Spleen (tissue), 11 donors: ENCODE measurements around the gene PCGF2. TPM values are rescaled to one million over a fixed set of nuclear protein-coding genes. Genes with fewer than 3 reads are reported as not detected.

Experiments
- DNase-seq: peaks from one replicate; pipeline ENCODE4 v3.0.0-alpha.2; 2020
- H3K27ac ChIP-seq, 8 donors: fragments of 200-600 bp; sonication (generic) in 7 of 8; 1 replicate in 4 of 8; 2 replicates in 4 of 8; pipeline versions ENCODE4 v1.5.0 to v1.8.0; 2016 to 2021; ENCODE audit warnings: inconsistent platforms in 4 of 8, mild to moderate bottlenecking in 4 of 8, moderate library complexity in 1 of 8
- H3K27me3 ChIP-seq, 7 donors: fragments of 200-600 bp; sonication (generic) in 6 of 7; replicated peaks in 1 of 7; 1 replicate in 4 of 7; 2 replicates in 3 of 7; pipeline versions ENCODE4 v1.5.0 to v1.8.0; 2016 to 2021; ENCODE audit warnings: inconsistent platforms in 3 of 7, mild to moderate bottlenecking in 1 of 7
- H3K36me3 ChIP-seq, 6 donors: fragments of 200-600 bp; sonication (generic) in 5 of 6; 1 replicate in 4 of 6; 2 replicates in 2 of 6; pipeline versions ENCODE4 v1.5.0 to v1.8.0; 2016 to 2021; ENCODE audit warnings: inconsistent platforms in 2 of 6
- H3K4me1 ChIP-seq, 6 donors: fragments of 200-600 bp; sonication (generic) in 5 of 6; 1 replicate in 3 of 6; 2 replicates in 3 of 6; pipeline versions ENCODE4 v1.5.0 to v1.8.0; 2016 to 2021; ENCODE audit warnings: inconsistent platforms in 3 of 6
- H3K4me3 ChIP-seq, 8 donors: fragments of 200-600 bp; sonication (generic) in 7 of 8; 1 replicate in 4 of 8; 2 replicates in 4 of 8; pipeline versions ENCODE4 v1.5.0 to v1.8.0; 2016 to 2021; ENCODE audit warnings: inconsistent platforms in 4 of 8, mild to moderate bottlenecking in 4 of 8, moderate library complexity in 2 of 8
- H3K9me3 ChIP-seq, 8 donors: fragments of 200-600 bp; sonication (generic) in 7 of 8; 1 replicate in 4 of 8; 2 replicates in 4 of 8; pipeline versions ENCODE4 v1.5.0 to v1.8.0; 2016 to 2021; ENCODE audit warnings: inconsistent platforms in 4 of 8
- CTCF ChIP-seq, 11 experiments: fragments of 200-600 bp in 7 of 11; fragments of 450-650 bp in 4 of 11; sonication (generic) in 4 of 11; IDR thresholded peaks in 8 of 11; conservative IDR thresholded peaks in 3 of 11; 1 replicate in 7 of 11; 2 replicates in 4 of 11; pipeline versions ENCODE4 v1.4.0 to v1.8.0; 2016 to 2021; ENCODE audit warnings: antibody characterized with exemption in 11 of 11, inconsistent platforms in 4 of 11, mild to moderate bottlenecking in 1 of 11
- POLR2A ChIP-seq, 3 donors: fragments of 450-650 bp; IDR thresholded peaks; one replicate each; pipeline ENCODE4 v1.5.1; 2017; ENCODE audit warnings: antibody characterized with exemption in 3 of 3, mild to moderate bottlenecking in 1 of 3
- POLR2AphosphoS5 ChIP-seq, 3 donors: sonication (generic); formaldehyde crosslinking; IDR thresholded peaks; one replicate each; pipeline ENCODE4 v1.5.1; 2017; ENCODE audit warnings: antibody characterized with exemption in 3 of 3
- WGBS, 5 donors: extraction: QIAGEN DNeasy Blood & Tissue Kit in 3 of 5; methylation state at CpG; one replicate each; pipeline versions ENCODE4 v1.1.5 to v1.1.7; 2013 to 2018; 5-methylcytosine and 5-hydroxymethylcytosine counted together
- intact Hi-C: fragments of 100-400 bp; cut with DNase I; formaldehyde crosslinking; loops from one replicate; pipeline ENCODE4 v1.15.0; 2023; ENCODE audit warnings: low total_unique reads
- polyA plus RNA-seq, 3 donors: library from polyadenylated mRNA; stranded (reverse); fragments of 200-250 nt; gene quantifications; one replicate each; pipeline ENCODE4 v1.2.1, GENCODE V29; 2013
- total RNA-seq, 7 donors: library from RNA; depleted of rRNA in 3 of 7; stranded (reverse); fragments of >200 nt in 3 of 7; fragmentation: NEBNext Ultra II Directional in 4 of 7; extraction: Animal tissue kit (Norgen Biotek cat#: 25700) in 4 of 7; gene quantifications; one replicate each; pipeline versions ENCODE4 v1.1.0 to v1.2.1, GENCODE V29; 2016 to 2021
- donor health status: healthy with polysubstance abuse.
- donor health status: DM: no; HTN: no; CAD: no; lungs with moderate emphysema.
- donor health status: DM: no; HTN: no; CAD: no.
- donor health status: Bipolar disorder and iron deficiency.
- donor health status: healthy.
- donor health status: DM: no; HTN: no; CAD: no.
- donor health status: DM: yes; HTN: yes; CAD: no.

PCGF2 gene
- total and polyA plus RNA-seq, 10 donors, result 13.1 to 57.6 (median 25.7) TPM

GRCh38 chr17:38746004-38746848 is 1.9 kb downstream of the PCGF2 start:
- Histone ChIP-seq H3K4me3 (peak overlapping the region in 7 of 8 donors; percentile 54 to 86 (median 58)), H3K36me3 (no peaks in the 10 kb centered on the region), H3K27me3 (peaks cover 0 to 76% (median 41%) of the 10 kb centered on the region in 7 donors), H3K4me1 (peaks cover 42 to 96% (median 68%) of the 10 kb centered on the region in 6 donors), H3K27ac (peak overlapping the region in 4 of 8 donors; percentile 91 to 96 (median 93)), H3K9me3 (no peaks in the 10 kb centered on the region)
- DNase-seq, result no peak
- intact Hi-C loops, result no loop called here
- TF ChIP-seq POLR2A (IDR thresholded peaks at IDR 0.05) (no peak), CTCF (IDR thresholded peaks at IDR 0.05 in 8 of 11, conservative IDR thresholded peaks at IDR 0.05 in 3 of 11) (no peak), POLR2AphosphoS5 (IDR thresholded peaks at IDR 0.05) (no peak)
- 62 to 68% (median 65%) methylated on average over 8 of the region's 8 CpGs for WGBS, 5 donors

GRCh38 chr17:38745545-38745944 is 2.6 kb downstream of the PCGF2 start:
- intact Hi-C loops, result no loop called here
- no peak for DNase-seq
- TF ChIP-seq POLR2A (IDR thresholded peaks at IDR 0.05) (no peak), CTCF (IDR thresholded peaks at IDR 0.05 in 8 of 11, conservative IDR thresholded peaks at IDR 0.05 in 3 of 11) (no peak), POLR2AphosphoS5 (IDR thresholded peaks at IDR 0.05) (no peak)
- H3K9me3 ChIP-seq, result no peaks in the 10 kb centered on the region
- 49 to 62% (median 57%) methylated on average over 4 of the region's 4 CpGs for WGBS, 5 donors
- H3K4me3 ChIP-seq, result peak overlapping the region in 1 of 8 donors; percentile 86
- no peaks in the 10 kb centered on the region for H3K36me3 ChIP-seq
- no peak overlapping the region for H3K27ac ChIP-seq
- peaks cover 0 to 69% (median 36%) of the 10 kb centered on the region in 7 donors for H3K27me3 ChIP-seq
- H3K4me1 ChIP-seq, result peaks cover 37 to 96% (median 65%) of the 10 kb centered on the region in 6 donors

GRCh38 chr17:38743556-38744171 is 4.5 kb downstream of the PCGF2 start:
- Histone ChIP-seq H3K4me1 (peaks cover 18 to 83% (median 48%) of the 10 kb centered on the region in 6 donors), H3K27me3 (peaks cover 0 to 50% (median 17%) of the 10 kb centered on the region in 7 donors), H3K36me3 (peaks cover 0 to 13% (median 0%) of the 10 kb centered on the region in 6 donors), H3K27ac (no peak overlapping the region), H3K9me3 (no peaks in the 10 kb centered on the region), H3K4me3 (no peak overlapping the region)
- intact Hi-C loops, result no loop called here
- no peak for DNase-seq
- TF ChIP-seq POLR2AphosphoS5 (IDR thresholded peaks at IDR 0.05), result no peak
- TF ChIP-seq CTCF (IDR thresholded peaks at IDR 0.05 in 8 of 11, conservative IDR thresholded peaks at IDR 0.05 in 3 of 11), result no peak
- no peak for TF ChIP-seq POLR2A (IDR thresholded peaks at IDR 0.05)
- WGBS, 5 donors, result 80 to 92% (median 82%) methylated on average over 4 of the region's 4 CpGs
